ENCODE data around the gene LDB2.

Gene LDB2

GRCh38 chr4:16483540-16483939 lies 414.9 kb downstream of the LDB2 start:
- no peak for DNase-seq (ENCODE audit: low spot score)

GRCh38 chr4:16480011-16480410 lies 418.4 kb downstream of the LDB2 start:
- DNase-seq (ENCODE audit: low spot score) = no peak

GRCh38 chr4:16472537-16472936 lies 425.9 kb downstream of the LDB2 start:
- no peak for DNase-seq (ENCODE audit: low spot score)

GRCh38 chr4:16467061-16467460 lies 431.4 kb downstream of the LDB2 start:
- no peak for DNase-seq (ENCODE audit: low spot score)

- DNase-seq (ENCODE audit: low spot score) = no peak
Measured at GRCh38 chr4:16466581-16466980, 431.9 kb downstream of the LDB2 start.

GRCh38 chr4:16464651-16465050 lies 433.8 kb downstream of the LDB2 start:
- DNase-seq (ENCODE audit: low spot score) = no peak

GRCh38 chr4:16462656-16463055 lies 435.8 kb downstream of the LDB2 start:
- DNase-seq (ENCODE audit: low spot score) = no peak

- DNase-seq (ENCODE audit: low spot score) = peak; percentile 63
Measured at GRCh38 chr4:16461362-16461761, 437.1 kb downstream of the LDB2 start.

GRCh38 chr4:16457944-16458343 lies 440.5 kb downstream of the LDB2 start:
- peak; percentile 29 for DNase-seq (ENCODE audit: low spot score)
